Esophagus muscularis mucosa (tissue), 4 donors: ENCODE data around the gene SIK1.
"Not testable (repeated sequence)": the region's sequence is repeated elsewhere in the genome, so short reads cannot be mapped to it uniquely, and the experiment has no call there.

Experiments
- EP300 ChIP-seq: sonication (generic); formaldehyde crosslinking; IDR thresholded peaks from one replicate; pipeline ENCODE4 v1.6.1; 2017; ENCODE audit warnings: antibody characterized with exemption
- POLR2A ChIP-seq: fragments of 450-650 bp; IDR thresholded peaks from one replicate; pipeline ENCODE4 v1.6.1; 2017; ENCODE audit warnings: antibody characterized with exemption, moderate library complexity, mild to moderate bottlenecking, low read depth
- POLR2AphosphoS5 ChIP-seq, 2 donors: sonication (generic); formaldehyde crosslinking; IDR thresholded peaks; one replicate each; pipeline ENCODE4 v1.6.1; 2017; ENCODE audit warnings: antibody characterized with exemption in 2 of 2
- TF ChIP-seq, protein P1 (sequence below), 3 experiments: fragments of 200-600 bp in 2 of 3; fragments of 450-650 bp in 1 of 3; sonication (generic) in 2 of 3; IDR thresholded peaks; one replicate each; pipeline ENCODE4 v1.5.1; 2017 to 2019; ENCODE audit warnings: antibody characterized with exemption in 3 of 3, mild to moderate bottlenecking in 2 of 3, moderate library complexity in 1 of 3

DNA sequence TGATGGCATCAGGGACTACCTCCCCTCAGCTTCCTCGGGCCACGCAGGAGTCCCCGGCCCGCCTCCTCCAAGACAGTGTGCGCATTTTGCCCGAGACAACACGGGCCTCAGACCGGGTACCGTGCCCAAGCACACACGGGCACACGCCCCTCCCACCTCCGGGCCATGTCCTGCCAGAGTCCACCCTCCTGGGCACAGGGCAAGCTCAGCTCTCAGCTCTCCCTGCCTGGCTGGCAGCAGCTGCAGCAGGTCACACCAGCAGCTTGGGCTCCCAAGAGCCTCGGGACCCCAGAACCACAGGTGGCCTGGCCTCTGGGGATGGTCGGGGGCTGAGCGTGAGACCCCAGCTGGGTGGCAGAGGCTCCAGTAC is 29.5 kb downstream of the SIK1 start:
- not testable (repeated sequence) for TF ChIP-seq POLR2A; POLR2AphosphoS5 (IDR thresholded peaks at IDR 0.05); EP300
- TF ChIP-seq, protein P1, sequence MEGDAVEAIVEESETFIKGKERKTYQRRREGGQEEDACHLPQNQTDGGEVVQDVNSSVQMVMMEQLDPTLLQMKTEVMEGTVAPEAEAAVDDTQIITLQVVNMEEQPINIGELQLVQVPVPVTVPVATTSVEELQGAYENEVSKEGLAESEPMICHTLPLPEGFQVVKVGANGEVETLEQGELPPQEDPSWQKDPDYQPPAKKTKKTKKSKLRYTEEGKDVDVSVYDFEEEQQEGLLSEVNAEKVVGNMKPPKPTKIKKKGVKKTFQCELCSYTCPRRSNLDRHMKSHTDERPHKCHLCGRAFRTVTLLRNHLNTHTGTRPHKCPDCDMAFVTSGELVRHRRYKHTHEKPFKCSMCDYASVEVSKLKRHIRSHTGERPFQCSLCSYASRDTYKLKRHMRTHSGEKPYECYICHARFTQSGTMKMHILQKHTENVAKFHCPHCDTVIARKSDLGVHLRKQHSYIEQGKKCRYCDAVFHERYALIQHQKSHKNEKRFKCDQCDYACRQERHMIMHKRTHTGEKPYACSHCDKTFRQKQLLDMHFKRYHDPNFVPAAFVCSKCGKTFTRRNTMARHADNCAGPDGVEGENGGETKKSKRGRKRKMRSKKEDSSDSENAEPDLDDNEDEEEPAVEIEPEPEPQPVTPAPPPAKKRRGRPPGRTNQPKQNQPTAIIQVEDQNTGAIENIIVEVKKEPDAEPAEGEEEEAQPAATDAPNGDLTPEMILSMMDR (IDR thresholded peaks at IDR 0.05) = not testable (repeated sequence)
